ENCODE results near the gene MPI.

DNA sequence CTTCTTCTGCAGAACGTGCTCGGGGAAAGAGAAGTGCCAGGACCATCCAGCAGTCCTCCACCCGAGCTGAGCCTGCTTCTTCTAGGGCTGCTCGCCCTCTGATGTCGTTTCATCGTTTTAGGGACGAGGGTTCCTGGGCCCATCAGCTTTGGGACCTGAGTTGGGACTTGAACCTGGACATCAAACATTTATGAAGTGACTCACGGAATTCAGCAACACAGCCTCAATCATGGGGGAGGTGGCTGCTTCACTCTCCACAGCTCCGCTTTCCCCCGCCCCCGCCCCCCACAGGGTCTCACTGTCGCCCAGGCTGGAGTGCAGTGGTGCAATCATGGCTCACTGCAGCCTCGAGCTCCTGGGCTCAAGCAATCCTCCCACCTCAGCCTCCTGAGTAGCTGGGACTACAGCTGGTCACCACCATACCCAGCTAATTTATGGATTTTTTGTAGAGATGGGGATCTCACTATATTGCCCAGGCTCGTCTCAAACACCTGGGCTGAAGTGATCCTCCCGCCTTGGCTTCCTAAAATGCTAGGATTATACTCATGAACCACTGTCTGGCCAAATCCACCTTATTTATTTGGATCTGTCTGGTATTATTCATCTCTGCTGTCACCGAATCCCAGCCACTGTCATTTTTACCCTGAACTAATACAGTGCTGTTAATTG lies 16.0 kb upstream of the MPI start:
- TF ChIP-seq SIN3A (IDR thresholded peaks at IDR 0.05; ENCODE audit: borderline replicate concordance, insufficient read depth, low read length) (no peak), POLR2AphosphoS5 (IDR thresholded peaks at IDR 0.05; ENCODE audit: low read depth, low read length) (no peak), TAF1 (IDR thresholded peaks at IDR 0.05; ENCODE audit: borderline replicate concordance, insufficient read depth, low read length) (no peak)
- TF ChIP-seq, protein P1, sequence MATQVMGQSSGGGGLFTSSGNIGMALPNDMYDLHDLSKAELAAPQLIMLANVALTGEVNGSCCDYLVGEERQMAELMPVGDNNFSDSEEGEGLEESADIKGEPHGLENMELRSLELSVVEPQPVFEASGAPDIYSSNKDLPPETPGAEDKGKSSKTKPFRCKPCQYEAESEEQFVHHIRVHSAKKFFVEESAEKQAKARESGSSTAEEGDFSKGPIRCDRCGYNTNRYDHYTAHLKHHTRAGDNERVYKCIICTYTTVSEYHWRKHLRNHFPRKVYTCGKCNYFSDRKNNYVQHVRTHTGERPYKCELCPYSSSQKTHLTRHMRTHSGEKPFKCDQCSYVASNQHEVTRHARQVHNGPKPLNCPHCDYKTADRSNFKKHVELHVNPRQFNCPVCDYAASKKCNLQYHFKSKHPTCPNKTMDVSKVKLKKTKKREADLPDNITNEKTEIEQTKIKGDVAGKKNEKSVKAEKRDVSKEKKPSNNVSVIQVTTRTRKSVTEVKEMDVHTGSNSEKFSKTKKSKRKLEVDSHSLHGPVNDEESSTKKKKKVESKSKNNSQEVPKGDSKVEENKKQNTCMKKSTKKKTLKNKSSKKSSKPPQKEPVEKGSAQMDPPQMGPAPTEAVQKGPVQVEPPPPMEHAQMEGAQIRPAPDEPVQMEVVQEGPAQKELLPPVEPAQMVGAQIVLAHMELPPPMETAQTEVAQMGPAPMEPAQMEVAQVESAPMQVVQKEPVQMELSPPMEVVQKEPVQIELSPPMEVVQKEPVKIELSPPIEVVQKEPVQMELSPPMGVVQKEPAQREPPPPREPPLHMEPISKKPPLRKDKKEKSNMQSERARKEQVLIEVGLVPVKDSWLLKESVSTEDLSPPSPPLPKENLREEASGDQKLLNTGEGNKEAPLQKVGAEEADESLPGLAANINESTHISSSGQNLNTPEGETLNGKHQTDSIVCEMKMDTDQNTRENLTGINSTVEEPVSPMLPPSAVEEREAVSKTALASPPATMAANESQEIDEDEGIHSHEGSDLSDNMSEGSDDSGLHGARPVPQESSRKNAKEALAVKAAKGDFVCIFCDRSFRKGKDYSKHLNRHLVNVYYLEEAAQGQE (IDR thresholded peaks at IDR 0.05; ENCODE audit: insufficient read depth in 1 of 2, low read depth in 2 of 2, low read length in 2 of 2) = no peak

Data from PFSK-1 (cell line).